ENCODE data around the gene DNLZ. TPM values are rescaled to one million over a fixed set of nuclear protein-coding genes. Genes with fewer than 3 reads are reported as not detected.

Gene DNLZ
- total and polyA plus RNA-seq, 11 donors, result 21.3 to 67.8 (median 33.6) TPM

DNA sequence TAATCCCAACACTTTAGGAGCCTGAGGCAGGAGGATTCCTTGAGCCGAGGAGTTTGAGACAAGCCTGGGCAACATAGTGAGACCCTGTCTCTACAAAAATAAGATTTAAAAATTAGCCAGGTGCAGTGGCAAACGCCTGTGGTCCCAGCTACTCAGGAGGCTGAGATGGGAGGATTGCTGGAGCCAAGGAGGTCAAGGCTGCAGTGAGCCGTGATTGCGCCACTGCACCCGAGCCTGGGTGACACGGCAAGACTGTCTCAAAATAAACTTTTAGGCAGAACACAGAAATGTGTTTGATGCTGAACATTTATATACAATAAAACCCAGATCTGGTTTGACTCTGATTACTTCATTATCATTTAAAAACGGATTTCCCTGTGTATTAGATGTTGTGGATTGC, 41.9 kb upstream of the DNLZ start:
- Histone ChIP-seq H3K27me3 (no peaks in the 10 kb centered on the region), H3K4me3 (no peak overlapping the region), H3K36me3 (peaks cover 0 to 58% (median 51%) of the 10 kb centered on the region in 9 donors), H3K27ac (no peak overlapping the region), H3K4me1 (peaks cover 0 to 37% (median 13%) of the 10 kb centered on the region in 12 donors), H3K9me3 (no peaks in the 10 kb centered on the region)
- 85 to 89% (median 87%) methylated on average over 7 of the region's 7 CpGs for WGBS, 4 donors
- TF ChIP-seq CTCF (IDR thresholded peaks at IDR 0.05) (no peak), POLR2A (IDR thresholded peaks at IDR 0.05) (no peak)
- intact Hi-C loops (cut with DNase I), result loop anchor here in 1 of 10 donors (10.0 kb wide), 1 partner anchor 71 kb away; no protein-coding TSS in a partner anchor
- ATAC-seq (no peak), DNase-seq (no peak)

- TF ChIP-seq CTCF (IDR thresholded peaks at IDR 0.05) (no peak), POLR2A (IDR thresholded peaks at IDR 0.05) (no peak)
- DNase-seq (no peak), ATAC-seq (no peak)
- WGBS, 4 donors, result 87 to 93% (median 91%) methylated on average over 14 of the region's 14 CpGs
- Histone ChIP-seq H3K9me3 (no peaks in the 10 kb centered on the region), H3K4me3 (no peak overlapping the region), H3K27ac (peak overlapping the region in 1 of 12 donors; percentile 20), H3K27me3 (no peaks in the 10 kb centered on the region), H3K4me1 (peaks cover 0 to 38% (median 14%) of the 10 kb centered on the region in 12 donors), H3K36me3 (peaks cover 0 to 58% (median 51%) of the 10 kb centered on the region in 9 donors)
- intact Hi-C loops (cut with DNase I), result loop anchor here in 5 of 10 donors (5.0 to 10.0 kb wide), 4 partner anchors 33 to 92 kb away; partner anchors contain the start of gene INPP5E (in 1 of the 5)
These were observed 41.2 kb upstream of the DNLZ start for GRCh38 chr9:136404801-136405136.

GRCh38 chr9:136403915-136404800, 40.6 kb upstream of the DNLZ start:
- intact Hi-C loops (cut with DNase I), result loop anchor here in 5 of 10 donors (5.0 to 10.0 kb wide), 4 partner anchors 33 to 92 kb away; partner anchors contain the start of gene INPP5E (in 1 of the 5)
- Histone ChIP-seq H3K4me3 (no peak overlapping the region), H3K9me3 (no peaks in the 10 kb centered on the region), H3K4me1 (peaks cover 0 to 36% (median 12%) of the 10 kb centered on the region in 12 donors), H3K27ac (peak overlapping the region in 1 of 12 donors; percentile 28), H3K36me3 (peaks cover 0 to 58% (median 51%) of the 10 kb centered on the region in 9 donors), H3K27me3 (no peaks in the 10 kb centered on the region)
- TF ChIP-seq POLR2A (IDR thresholded peaks at IDR 0.05) (no peak), CTCF (IDR thresholded peaks at IDR 0.05) (no peak)
- ATAC-seq (no peak), DNase-seq (no peak)
- WGBS, 4 donors, result 86 to 90% (median 90%) methylated on average over 32 of the region's 32 CpGs

DNA sequence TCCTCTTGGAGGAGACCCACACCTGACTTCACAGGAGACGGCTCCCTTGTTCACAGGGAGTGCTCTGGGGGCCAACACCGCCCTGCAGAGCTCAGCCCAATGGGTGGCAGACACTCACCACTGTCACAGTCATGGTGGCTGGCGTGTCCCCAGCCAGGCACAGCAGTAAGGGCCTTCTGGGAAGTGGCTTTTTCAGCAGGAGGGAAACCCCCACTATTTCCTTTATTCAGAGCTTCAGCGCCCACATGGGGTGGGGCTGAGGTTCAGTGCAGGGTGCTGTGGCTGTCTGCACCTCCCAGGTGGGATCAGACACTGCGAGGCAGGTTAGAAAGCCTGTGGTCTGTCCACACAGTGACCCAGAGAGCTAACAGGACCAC, 40.0 kb upstream of the DNLZ start:
- no peaks in the 10 kb centered on the region for H3K27me3 ChIP-seq
- ATAC-seq (no peak), DNase-seq (no peak)
- H3K4me3 ChIP-seq, result no peak overlapping the region
- intact Hi-C loops (cut with DNase I), result loop anchor here in 5 of 10 donors (5.0 to 10.0 kb wide), 4 partner anchors 34 to 91 kb away; partner anchors contain the start of gene INPP5E (in 1 of the 5)
- TF ChIP-seq CTCF (IDR thresholded peaks at IDR 0.05), result no peak
- peaks cover 0 to 36% (median 16%) of the 10 kb centered on the region in 12 donors for H3K4me1 ChIP-seq
- 87 to 92% (median 90%) methylated on average over 4 to 5 of the region's 5 CpGs for WGBS, 4 donors
- peaks cover 0 to 60% (median 51%) of the 10 kb centered on the region in 9 donors for H3K36me3 ChIP-seq
- no peaks in the 10 kb centered on the region for H3K9me3 ChIP-seq
- H3K27ac ChIP-seq, result peak overlapping the region in 1 of 12 donors; percentile 28

All from heart left ventricle (tissue), 16 donors.